ENCODE measurements around the gene FAM241A. TPM values are rescaled to one million over a fixed set of nuclear protein-coding genes. Genes with fewer than 3 reads are reported as not detected.

FAM241A gene
- total RNA-seq = 1.9 and 2.1 TPM in 2 replicates

DNA sequence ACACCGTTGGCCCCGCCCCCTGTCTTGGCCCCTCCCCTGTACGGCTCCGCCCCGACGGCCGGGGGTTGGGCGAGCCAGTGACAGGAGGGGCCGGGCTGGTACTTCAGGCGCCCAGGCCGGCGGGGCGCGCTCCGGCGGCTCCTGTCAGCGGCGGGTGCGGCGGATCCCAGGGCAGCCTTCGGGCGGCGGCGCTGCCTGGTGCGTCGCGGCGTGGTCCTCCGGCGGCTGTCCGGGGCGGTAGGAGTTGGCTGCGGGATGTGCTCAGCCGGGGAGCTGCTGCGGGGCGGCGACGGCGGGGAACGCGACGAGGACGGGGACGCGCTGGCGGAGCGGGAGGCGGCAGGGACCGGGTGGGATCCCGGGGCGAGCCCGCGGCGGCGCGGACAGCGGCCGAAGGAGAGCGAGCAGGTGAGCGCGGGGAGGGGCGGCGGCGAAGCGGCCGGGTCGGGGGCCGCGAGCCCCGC is at the start of gene FAM241A:
FAM241A (plus strand) TSS at position 129 of the 464 bp plus-strand sequence; CDS start at position 256, 127 bp downstream.

DNA sequence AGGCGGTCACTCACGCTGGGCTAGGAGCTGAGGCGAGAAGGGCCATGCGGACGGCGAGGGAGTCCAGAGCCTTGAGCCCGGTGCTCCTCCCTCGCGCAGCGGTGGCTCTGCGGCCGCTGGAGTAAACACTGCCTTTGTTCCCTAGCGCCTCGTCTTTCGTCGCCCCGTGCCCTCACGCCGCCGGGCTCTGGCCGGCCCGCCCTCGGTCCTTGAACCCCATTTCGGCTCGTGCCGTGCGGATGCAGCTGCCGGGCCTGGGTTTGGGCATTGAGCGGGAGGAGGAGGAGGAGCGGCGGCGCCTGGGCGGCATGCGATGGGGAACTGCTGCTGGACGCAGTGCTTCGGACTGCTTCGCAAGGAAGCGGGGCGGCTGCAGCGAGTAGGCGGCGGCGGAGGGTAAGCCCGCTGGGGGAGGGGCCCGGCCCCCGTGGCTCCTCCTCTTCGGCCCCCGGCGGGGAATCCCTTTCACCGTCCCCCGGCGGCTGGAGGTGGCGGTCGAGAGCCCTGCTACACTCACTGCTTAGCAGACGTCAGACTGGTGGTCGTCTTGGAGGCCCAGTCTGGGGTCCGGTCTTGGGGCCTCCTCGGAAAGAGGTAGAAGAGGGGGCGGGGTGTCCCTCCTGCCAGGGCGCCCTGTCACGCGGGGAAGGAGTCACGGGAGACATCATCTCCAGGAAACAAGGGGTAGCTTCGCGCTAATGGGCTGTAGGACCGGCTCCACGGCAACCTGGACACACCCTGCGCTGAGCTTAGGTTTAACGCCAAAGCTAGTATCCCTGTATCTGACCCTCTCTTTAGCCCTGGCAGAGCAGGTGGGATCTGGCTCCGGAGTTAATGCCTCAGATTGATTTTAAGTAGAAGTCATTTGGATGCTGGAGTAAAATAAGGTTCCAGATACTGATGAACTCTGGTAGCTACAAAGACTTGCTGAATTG is 86.8 kb downstream of the FAM241A start, which contains the start of gene AP1AR:
AP1AR (plus strand) TSS at position 9 of the 935 bp plus-strand sequence; CDS start at position 314, 305 bp downstream.

Other genes with a start within 250 kb of the FAM241A start
- gene AP1AR, start 86.3 kb downstream of the FAM241A start, total RNA-seq = 18.5 and 18.9 TPM in 2 replicates
- 4.7 and 5.0 TPM in 2 replicates for gene TIFA, start 140.4 kb downstream of the FAM241A start, total RNA-seq
- 23.0 and 31.6 TPM in 2 replicates for gene ALPK1, start 151.9 kb downstream of the FAM241A start, total RNA-seq

Measured in hair follicle dermal papilla cell (primary cell).